ENCODE data around the gene INSR. TPM values are rescaled to one million over a fixed set of nuclear protein-coding genes. Genes with fewer than 3 reads are reported as not detected.

The INSR gene
- total RNA-seq, 1 donor: 44.2 TPM

DNA sequence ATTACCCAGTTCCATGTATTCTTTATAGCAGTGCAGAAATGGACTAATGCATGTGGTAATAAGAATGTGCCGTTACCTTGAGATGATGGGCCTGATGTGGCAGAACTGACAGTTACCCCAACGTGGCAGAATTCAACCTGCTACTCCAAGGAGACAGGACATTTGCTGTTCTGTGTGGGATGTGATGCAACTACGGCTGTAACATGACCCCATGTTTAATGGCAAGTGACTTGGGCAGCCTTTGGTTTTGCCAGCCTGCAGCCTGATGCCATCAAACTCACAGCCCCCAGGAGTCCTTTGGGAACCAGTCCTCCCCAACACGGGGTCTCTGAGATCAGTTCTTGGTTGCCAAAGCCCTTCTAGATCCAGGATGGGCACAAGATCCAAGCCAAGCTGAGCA is 117.4 kb downstream of the INSR start:
- no peak for DNase-seq (ENCODE audit: insufficient read length, low spot score, missing footprints)
- H2AFZ ChIP-seq (ENCODE audit: low read length): no peak overlapping the region
- H3K36me3 ChIP-seq (ENCODE audit: insufficient read depth, low read length): no peaks in the 10 kb centered on the region
- H3K4me1 ChIP-seq (ENCODE audit: insufficient read depth, low read length): peaks cover 3% of the 10 kb centered on the region
- no peak overlapping the region for H3K27ac ChIP-seq (ENCODE audit: low read depth, low read length)
- H3K79me2 ChIP-seq (ENCODE audit: insufficient read depth, low read length): no peaks in the 10 kb centered on the region
- no peak overlapping the region for H3K4me2 ChIP-seq (ENCODE audit: insufficient read depth, low read length)
- TF ChIP-seq, protein P1, sequence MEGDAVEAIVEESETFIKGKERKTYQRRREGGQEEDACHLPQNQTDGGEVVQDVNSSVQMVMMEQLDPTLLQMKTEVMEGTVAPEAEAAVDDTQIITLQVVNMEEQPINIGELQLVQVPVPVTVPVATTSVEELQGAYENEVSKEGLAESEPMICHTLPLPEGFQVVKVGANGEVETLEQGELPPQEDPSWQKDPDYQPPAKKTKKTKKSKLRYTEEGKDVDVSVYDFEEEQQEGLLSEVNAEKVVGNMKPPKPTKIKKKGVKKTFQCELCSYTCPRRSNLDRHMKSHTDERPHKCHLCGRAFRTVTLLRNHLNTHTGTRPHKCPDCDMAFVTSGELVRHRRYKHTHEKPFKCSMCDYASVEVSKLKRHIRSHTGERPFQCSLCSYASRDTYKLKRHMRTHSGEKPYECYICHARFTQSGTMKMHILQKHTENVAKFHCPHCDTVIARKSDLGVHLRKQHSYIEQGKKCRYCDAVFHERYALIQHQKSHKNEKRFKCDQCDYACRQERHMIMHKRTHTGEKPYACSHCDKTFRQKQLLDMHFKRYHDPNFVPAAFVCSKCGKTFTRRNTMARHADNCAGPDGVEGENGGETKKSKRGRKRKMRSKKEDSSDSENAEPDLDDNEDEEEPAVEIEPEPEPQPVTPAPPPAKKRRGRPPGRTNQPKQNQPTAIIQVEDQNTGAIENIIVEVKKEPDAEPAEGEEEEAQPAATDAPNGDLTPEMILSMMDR (IDR thresholded peaks at IDR 0.05; ENCODE audit: extremely low read depth, low read depth, low read length): no peak
- H3K9me3 ChIP-seq (ENCODE audit: low read depth, low read length): no peaks in the 10 kb centered on the region
- H3K27me3 ChIP-seq (ENCODE audit: insufficient read depth, low read length): no peaks in the 10 kb centered on the region
- no peaks in the 10 kb centered on the region for H4K20me1 ChIP-seq (ENCODE audit: insufficient read depth, low read length)
- no peak overlapping the region for H3K4me3 ChIP-seq (ENCODE audit: insufficient read depth, low read length)

DNA sequence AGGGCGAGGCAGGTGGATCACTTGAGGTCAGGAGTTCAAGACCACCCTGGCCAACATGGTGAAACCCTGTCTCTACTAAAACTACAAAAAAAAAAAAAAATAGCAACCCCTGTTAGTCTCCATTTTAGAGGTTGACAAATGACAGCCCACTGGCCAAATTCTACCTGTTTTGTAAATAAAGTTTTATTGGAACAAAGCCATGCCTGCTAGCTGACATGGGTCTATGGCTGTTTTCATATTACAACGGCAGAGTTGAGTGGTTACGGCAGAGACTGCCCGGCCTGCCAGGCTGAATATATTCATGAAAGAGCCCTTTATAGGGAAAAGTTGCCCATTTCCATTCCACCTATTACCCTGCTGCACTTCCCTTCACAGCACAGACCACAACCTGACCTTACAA is 121.4 kb downstream of the INSR start:
- H3K4me2 ChIP-seq (ENCODE audit: insufficient read depth, low read length): no peak overlapping the region
- no peak overlapping the region for H3K27ac ChIP-seq (ENCODE audit: low read depth, low read length)
- H3K79me2 ChIP-seq (ENCODE audit: insufficient read depth, low read length): no peaks in the 10 kb centered on the region
- DNase-seq (ENCODE audit: insufficient read length, low spot score, missing footprints): no peak
- no peaks in the 10 kb centered on the region for H4K20me1 ChIP-seq (ENCODE audit: insufficient read depth, low read length)
- H3K9me3 ChIP-seq (ENCODE audit: low read depth, low read length): no peaks in the 10 kb centered on the region
- no peaks in the 10 kb centered on the region for H3K27me3 ChIP-seq (ENCODE audit: insufficient read depth, low read length)
- H2AFZ ChIP-seq (ENCODE audit: low read length): no peak overlapping the region
- H3K4me1 ChIP-seq (ENCODE audit: insufficient read depth, low read length): peaks cover 1% of the 10 kb centered on the region
- TF ChIP-seq, protein P1 (IDR thresholded peaks at IDR 0.05; ENCODE audit: extremely low read depth, low read depth, low read length): no peak
- H3K4me3 ChIP-seq (ENCODE audit: insufficient read depth, low read length): no peak overlapping the region
- no peaks in the 10 kb centered on the region for H3K36me3 ChIP-seq (ENCODE audit: insufficient read depth, low read length)

DNA sequence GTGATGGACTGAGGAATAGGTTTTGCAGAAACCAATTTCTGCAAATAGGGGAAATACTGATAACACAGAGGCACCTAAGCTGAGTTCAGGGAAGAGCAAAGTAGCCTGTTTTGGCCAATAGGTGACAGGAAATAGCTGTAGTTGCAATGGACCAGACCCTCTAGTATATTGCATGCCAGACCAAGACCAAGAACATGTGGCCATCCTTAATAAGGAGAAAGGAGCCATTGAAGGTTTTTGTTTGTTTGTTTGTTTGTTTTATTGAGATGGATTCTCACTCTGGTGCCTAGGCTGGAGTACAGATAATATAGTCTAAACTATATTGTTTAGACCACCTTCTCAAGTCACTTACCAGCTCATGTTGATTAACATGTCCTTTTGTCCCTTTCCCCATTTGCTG is 123.2 kb downstream of the INSR start:
- no peak for DNase-seq (ENCODE audit: insufficient read length, low spot score, missing footprints)
- no peak overlapping the region for H3K27ac ChIP-seq (ENCODE audit: low read depth, low read length)
- no peaks in the 10 kb centered on the region for H3K9me3 ChIP-seq (ENCODE audit: low read depth, low read length)
- no peak overlapping the region for H3K4me3 ChIP-seq (ENCODE audit: insufficient read depth, low read length)
- no peak overlapping the region for H2AFZ ChIP-seq (ENCODE audit: low read length)
- no peaks in the 10 kb centered on the region for H3K79me2 ChIP-seq (ENCODE audit: insufficient read depth, low read length)
- H3K4me1 ChIP-seq (ENCODE audit: insufficient read depth, low read length): no peaks in the 10 kb centered on the region
- no peaks in the 10 kb centered on the region for H4K20me1 ChIP-seq (ENCODE audit: insufficient read depth, low read length)
- TF ChIP-seq, protein P1 (IDR thresholded peaks at IDR 0.05; ENCODE audit: extremely low read depth, low read depth, low read length): no peak
- H3K36me3 ChIP-seq (ENCODE audit: insufficient read depth, low read length): no peaks in the 10 kb centered on the region
- no peaks in the 10 kb centered on the region for H3K27me3 ChIP-seq (ENCODE audit: insufficient read depth, low read length)
- no peak overlapping the region for H3K4me2 ChIP-seq (ENCODE audit: insufficient read depth, low read length)

DNA sequence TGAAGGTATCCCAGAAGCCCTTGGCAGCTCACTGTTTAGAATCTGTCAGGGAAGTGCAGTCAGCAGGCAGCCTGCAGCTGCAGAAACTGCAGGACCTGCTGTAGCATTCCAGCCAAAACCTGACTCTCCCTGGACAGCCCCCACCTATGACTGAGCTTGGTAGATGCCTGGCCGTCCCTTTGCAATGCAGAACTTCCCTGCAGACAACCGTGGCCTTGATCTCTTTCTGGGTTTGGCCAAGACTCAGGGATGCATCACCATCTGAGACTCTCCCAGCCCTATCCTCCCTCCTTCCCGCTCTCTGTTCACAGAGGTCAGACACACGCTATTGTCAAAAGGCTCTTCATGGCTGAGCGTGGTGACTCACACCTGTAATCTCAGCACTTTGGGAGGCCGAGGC is 125.3 kb downstream of the INSR start:
- Histone ChIP-seq H3K27ac (ENCODE audit: low read depth, low read length) (no peak overlapping the region), H2AFZ (ENCODE audit: low read length) (no peak overlapping the region), H3K36me3 (ENCODE audit: insufficient read depth, low read length) (no peaks in the 10 kb centered on the region), H4K20me1 (ENCODE audit: insufficient read depth, low read length) (no peaks in the 10 kb centered on the region), H3K79me2 (ENCODE audit: insufficient read depth, low read length) (no peaks in the 10 kb centered on the region), H3K27me3 (ENCODE audit: insufficient read depth, low read length) (no peaks in the 10 kb centered on the region), H3K9me3 (ENCODE audit: low read depth, low read length) (no peaks in the 10 kb centered on the region), H3K4me2 (ENCODE audit: insufficient read depth, low read length) (no peak overlapping the region), H3K4me3 (ENCODE audit: insufficient read depth, low read length) (no peak overlapping the region), H3K4me1 (ENCODE audit: insufficient read depth, low read length) (peaks cover 3% of the 10 kb centered on the region)
- DNase-seq (ENCODE audit: insufficient read length, low spot score, missing footprints): no peak
- TF ChIP-seq, protein P1 (IDR thresholded peaks at IDR 0.05; ENCODE audit: extremely low read depth, low read depth, low read length): no peak
